Measurements from ENCODE around the gene RDX. TPM values are rescaled to one million over a fixed set of nuclear protein-coding genes. Genes with fewer than 3 reads are reported as not detected.

Gene RDX
- total RNA-seq, 1 experiment from 2014 or later = 86.6 TPM

DNA sequence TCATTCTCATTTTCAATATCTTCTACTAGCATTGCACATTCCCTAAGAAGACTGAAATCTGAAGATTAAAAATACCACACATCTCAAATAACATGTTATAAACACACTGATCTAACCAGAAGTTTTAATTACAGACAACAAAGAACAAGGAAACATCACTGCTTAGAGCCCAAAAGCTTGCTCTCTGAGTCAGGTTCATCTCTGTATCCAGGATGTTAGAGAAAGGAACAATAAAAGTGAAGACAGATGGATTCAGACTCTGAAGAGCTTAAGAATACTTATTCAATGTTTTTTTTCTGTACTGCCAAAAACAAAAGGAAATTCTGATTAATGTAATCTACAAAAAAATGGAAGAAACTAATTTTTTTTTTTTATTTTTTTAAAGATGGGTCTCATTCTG lies 16.5 kb downstream of the RDX start:
- H3K18ac ChIP-seq (ENCODE audit: insufficient read length, low read depth, low read length) = no peak overlapping the region

More for the DNA sequence above, 16.5 kb downstream of the RDX start:
- Histone ChIP-seq H3K14ac (ENCODE audit: insufficient read depth, low read length) (no peak overlapping the region), H2AK5ac (ENCODE audit: insufficient read length, low read length) (no peak overlapping the region), H4K91ac (ENCODE audit: insufficient read length, low read depth, low read length) (no peak overlapping the region), H4K20me1 (ENCODE audit: control insufficient read depth, insufficient read depth, insufficient read length) (no peaks in the 10 kb centered on the region), H3K27ac (ENCODE audit: insufficient read length, low read depth, low read length) (no peak overlapping the region), H4K8ac (replicated peaks; ENCODE audit: insufficient read length, low read depth, low read length) (no peak overlapping the region), H3K79me1 (ENCODE audit: insufficient read depth, low read depth, low read length, poor library complexity, severe bottlenecking) (peaks cover 9% of the 10 kb centered on the region), H3K23ac (ENCODE audit: insufficient read length, low read depth, low read length) (no peak overlapping the region), H2BK20ac (ENCODE audit: low read depth, low read length, poor library complexity, severe bottlenecking) (no peak overlapping the region), H3K27me3 (ENCODE audit: insufficient read depth, low read length) (no peaks in the 10 kb centered on the region), H3K4me2 (ENCODE audit: insufficient read depth, insufficient read length, low read length) (no peak overlapping the region), H2BK5ac (ENCODE audit: insufficient read length, low read length) (no peak overlapping the region), H4K5ac (ENCODE audit: insufficient read length, low read depth, low read length) (no peak overlapping the region), H3K56ac (ENCODE audit: insufficient read length, low read depth, low read length) (no peak overlapping the region), H3K23me2 (ENCODE audit: insufficient read length, low read depth, low read length, poor library complexity, severe bottlenecking) (no peaks in the 10 kb centered on the region), H3K9ac (ENCODE audit: extremely low read depth, insufficient read length, low read length) (no peak overlapping the region), H2BK12ac (ENCODE audit: insufficient read length, low read depth, low read length) (no peak overlapping the region), H3T11ph (ENCODE audit: low read length) (no peak overlapping the region), H2BK15ac (ENCODE audit: low read depth, low read length) (no peak overlapping the region), H3K9me3 (ENCODE audit: control insufficient read depth, low read depth, low read length) (no peaks in the 10 kb centered on the region), H2BK120ac (ENCODE audit: low read depth, low read length, poor library complexity, severe bottlenecking) (no peak overlapping the region), H3K79me2 (ENCODE audit: insufficient read depth, low read length) (peaks cover 2% of the 10 kb centered on the region; the same call in 1 of the 2 replicates), H2AFZ (ENCODE audit: low read length) (no peak overlapping the region), H3K4ac (ENCODE audit: low read depth, low read length) (no peak overlapping the region), H3K4me1 (ENCODE audit: insufficient read depth, low read length) (no peaks in the 10 kb centered on the region)
- TF ChIP-seq, protein P1, sequence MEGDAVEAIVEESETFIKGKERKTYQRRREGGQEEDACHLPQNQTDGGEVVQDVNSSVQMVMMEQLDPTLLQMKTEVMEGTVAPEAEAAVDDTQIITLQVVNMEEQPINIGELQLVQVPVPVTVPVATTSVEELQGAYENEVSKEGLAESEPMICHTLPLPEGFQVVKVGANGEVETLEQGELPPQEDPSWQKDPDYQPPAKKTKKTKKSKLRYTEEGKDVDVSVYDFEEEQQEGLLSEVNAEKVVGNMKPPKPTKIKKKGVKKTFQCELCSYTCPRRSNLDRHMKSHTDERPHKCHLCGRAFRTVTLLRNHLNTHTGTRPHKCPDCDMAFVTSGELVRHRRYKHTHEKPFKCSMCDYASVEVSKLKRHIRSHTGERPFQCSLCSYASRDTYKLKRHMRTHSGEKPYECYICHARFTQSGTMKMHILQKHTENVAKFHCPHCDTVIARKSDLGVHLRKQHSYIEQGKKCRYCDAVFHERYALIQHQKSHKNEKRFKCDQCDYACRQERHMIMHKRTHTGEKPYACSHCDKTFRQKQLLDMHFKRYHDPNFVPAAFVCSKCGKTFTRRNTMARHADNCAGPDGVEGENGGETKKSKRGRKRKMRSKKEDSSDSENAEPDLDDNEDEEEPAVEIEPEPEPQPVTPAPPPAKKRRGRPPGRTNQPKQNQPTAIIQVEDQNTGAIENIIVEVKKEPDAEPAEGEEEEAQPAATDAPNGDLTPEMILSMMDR (conservative IDR thresholded peaks at IDR 0.05) = no peak
- no peak for DNase-seq
- H3K36me3 Mint-ChIP-seq (ENCODE audit: insufficient read depth in 1 of 3, low read depth in 3 of 3) = peaks cover 15 to 33% (median 27%) of the 10 kb centered on the region in 3 experiments; a peak in 6 of 7 replicates
- H3K9me3 Mint-ChIP-seq = no peaks in the 10 kb centered on the region
- no peaks in the 10 kb centered on the region; a peak in 1 of 4 replicates for H3K4me1 Mint-ChIP-seq
- H3K27ac Mint-ChIP-seq = peak overlapping the region in 1 of 3 experiments; percentile 15; a peak in 2 of 7 replicates
- H3K27me3 Mint-ChIP-seq (ENCODE audit: low read depth) = no peaks in the 10 kb centered on the region
- H3K4me3 Mint-ChIP-seq = no peak overlapping the region

All from H9 (cell line).